ENCODE data around the gene PTPRG.

DNA sequence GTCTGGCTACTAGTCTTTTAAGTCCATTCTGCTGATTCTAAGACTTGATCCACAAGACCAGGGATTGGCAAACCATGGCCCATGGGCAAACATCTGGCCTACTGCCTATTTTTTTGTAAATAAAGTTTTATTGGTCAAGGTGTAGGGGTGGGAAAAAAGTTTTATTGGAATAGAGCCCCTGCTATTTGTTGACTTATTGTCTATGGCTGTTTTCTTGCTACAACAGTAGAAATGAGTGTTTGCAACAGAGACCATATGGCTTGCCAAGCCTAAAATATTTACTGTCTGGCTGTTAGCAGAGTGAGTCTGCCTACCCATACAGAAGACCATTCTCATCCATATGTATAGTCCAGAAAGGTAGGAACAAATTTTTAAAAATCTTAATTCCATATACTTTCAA is 106.4 kb downstream of the PTPRG start:
- TF ChIP-seq, protein P1, sequence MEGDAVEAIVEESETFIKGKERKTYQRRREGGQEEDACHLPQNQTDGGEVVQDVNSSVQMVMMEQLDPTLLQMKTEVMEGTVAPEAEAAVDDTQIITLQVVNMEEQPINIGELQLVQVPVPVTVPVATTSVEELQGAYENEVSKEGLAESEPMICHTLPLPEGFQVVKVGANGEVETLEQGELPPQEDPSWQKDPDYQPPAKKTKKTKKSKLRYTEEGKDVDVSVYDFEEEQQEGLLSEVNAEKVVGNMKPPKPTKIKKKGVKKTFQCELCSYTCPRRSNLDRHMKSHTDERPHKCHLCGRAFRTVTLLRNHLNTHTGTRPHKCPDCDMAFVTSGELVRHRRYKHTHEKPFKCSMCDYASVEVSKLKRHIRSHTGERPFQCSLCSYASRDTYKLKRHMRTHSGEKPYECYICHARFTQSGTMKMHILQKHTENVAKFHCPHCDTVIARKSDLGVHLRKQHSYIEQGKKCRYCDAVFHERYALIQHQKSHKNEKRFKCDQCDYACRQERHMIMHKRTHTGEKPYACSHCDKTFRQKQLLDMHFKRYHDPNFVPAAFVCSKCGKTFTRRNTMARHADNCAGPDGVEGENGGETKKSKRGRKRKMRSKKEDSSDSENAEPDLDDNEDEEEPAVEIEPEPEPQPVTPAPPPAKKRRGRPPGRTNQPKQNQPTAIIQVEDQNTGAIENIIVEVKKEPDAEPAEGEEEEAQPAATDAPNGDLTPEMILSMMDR (IDR thresholded peaks at IDR 0.05), result no peak
- no peak for TF ChIP-seq POLR2A (IDR thresholded peaks at IDR 0.05)

Data from body of pancreas (tissue), 4 donors.